ENCODE measurements around the gene COQ9.

The COQ9 gene, protein sequence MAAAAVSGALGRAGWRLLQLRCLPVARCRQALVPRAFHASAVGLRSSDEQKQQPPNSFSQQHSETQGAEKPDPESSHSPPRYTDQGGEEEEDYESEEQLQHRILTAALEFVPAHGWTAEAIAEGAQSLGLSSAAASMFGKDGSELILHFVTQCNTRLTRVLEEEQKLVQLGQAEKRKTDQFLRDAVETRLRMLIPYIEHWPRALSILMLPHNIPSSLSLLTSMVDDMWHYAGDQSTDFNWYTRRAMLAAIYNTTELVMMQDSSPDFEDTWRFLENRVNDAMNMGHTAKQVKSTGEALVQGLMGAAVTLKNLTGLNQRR

DNA sequence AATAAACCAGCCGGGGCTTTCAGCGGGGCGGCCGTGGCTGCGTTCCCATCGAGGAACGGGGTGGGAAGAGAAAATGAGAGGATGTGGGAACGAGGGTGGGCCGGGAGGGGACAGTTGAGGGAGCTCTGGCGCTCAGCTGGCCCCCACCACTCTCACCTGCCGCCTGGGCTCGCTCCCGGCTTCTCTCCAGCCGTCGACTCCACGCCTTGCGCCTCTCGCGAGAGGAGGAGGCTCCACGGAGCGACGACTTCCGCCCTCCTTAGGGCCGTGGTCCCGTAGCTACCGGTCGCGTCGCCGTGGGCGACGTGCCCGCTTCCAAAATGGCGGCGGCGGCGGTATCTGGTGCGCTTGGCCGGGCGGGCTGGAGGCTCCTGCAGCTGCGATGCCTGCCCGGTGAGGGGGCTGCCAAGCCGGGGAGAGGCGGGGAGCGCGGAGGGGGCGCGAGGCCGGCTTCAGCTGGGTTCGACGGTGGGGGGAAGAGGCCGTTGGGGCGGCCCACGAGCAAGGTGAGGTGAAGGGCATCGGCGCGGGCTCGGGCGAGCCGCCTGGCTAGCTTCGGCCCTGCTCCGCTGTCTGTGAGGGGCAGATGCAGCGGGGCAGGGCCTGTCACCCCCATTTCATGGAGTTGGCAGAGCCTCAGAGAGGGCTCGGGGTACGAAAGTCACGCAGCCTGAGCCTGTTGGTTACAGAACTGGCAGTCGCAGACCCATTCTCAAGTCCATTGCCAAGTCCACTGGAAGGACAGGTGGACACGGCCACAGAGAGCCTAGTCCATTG lies at the start of gene COQ9, which contains the start of gene CIAPIN1:
TSS of gene COQ9 (plus strand) at position 294 of the 777 bp plus-strand sequence. CDS start at position 321, 27 bp downstream.
TSS of gene CIAPIN1 (minus strand) at position 200 of the 777 bp plus-strand sequence. CDS start 6,457 bp downstream, outside the sequence.
- Histone ChIP-seq H3K9me3 (ENCODE audit: control insufficient read depth, insufficient read depth, low read depth, low read length) (no peaks in the 10 kb centered on the region), H3K4me1 (ENCODE audit: control insufficient read depth, insufficient read depth, low read length) (no peaks in the 10 kb centered on the region), H3K4me3 (ENCODE audit: low read depth, low read length) (peak within 1 kb of the TSS; percentile 95), H3K27ac (ENCODE audit: extremely low read depth, low read depth, low read length) (peak within 1 kb of the TSS; percentile 77), H3K36me3 (ENCODE audit: control insufficient read depth in 2 of 2, insufficient read depth in 1 of 2, low read length in 2 of 2) (peaks cover 15 to 20% of the 10 kb centered on the region in 2 experiments)
- CTCF ChIA-PET, result interaction anchor here (0.6 to 2.7 kb wide), 8 partner anchors 14 to 571 kb away, joined by 3 to 14 read pairs (median 4); partner anchors contain the start of gene POLR2C
- POLR2A ChIA-PET, result interaction anchor here (0.5 to 2.4 kb wide), 26 partner anchors 9 to 367 kb away, joined by 3 to 40 read pairs (median 4); partner anchors contain the start of genes ADGRG1, POLR2C, PSME3IP1 and RSPRY1
- TF ChIP-seq ZNF426 (tag by site-specific recombination; IDR thresholded peaks at IDR 0.05) (no peak), SP3 (tag by site-specific recombination; IDR thresholded peaks at IDR 0.05) (peak; percentile 83), ZNF394 (tag by site-specific recombination; IDR thresholded peaks at IDR 0.05; ENCODE audit: borderline replicate concordance) (peak; percentile 81; the same call in 1 of the 2 replicates), ZNF335 (tag by site-specific recombination; conservative IDR thresholded peaks at IDR 0.05) (peak; percentile 95), ZEB2 (tag by site-specific recombination; IDR thresholded peaks at IDR 0.05) (peak; percentile 93), ZNF10 (tag by site-specific recombination; IDR thresholded peaks at IDR 0.05) (peak; percentile 90), GLI2 (tag by site-specific recombination; IDR thresholded peaks at IDR 0.05; ENCODE audit: borderline replicate concordance, low read depth) (no peak), ZNF561 (tag by site-specific recombination; IDR thresholded peaks at IDR 0.05; ENCODE audit: borderline replicate concordance) (peak; percentile 77; the same call in 1 of the 2 replicates), KLF8 (tag by site-specific recombination; IDR thresholded peaks at IDR 0.05) (peak; percentile 79; the same call in 1 of the 2 replicates), ZNF248 (tag by site-specific recombination; IDR thresholded peaks at IDR 0.05) (no peak), ZSCAN16 (tag by site-specific recombination; IDR thresholded peaks at IDR 0.05) (peak; percentile 84), IKZF3 (tag by site-specific recombination; IDR thresholded peaks at IDR 0.05) (peak; percentile 45; the same call in 1 of the 2 replicates), ZNF660 (tag by site-specific recombination; IDR thresholded peaks at IDR 0.05) (peak; percentile 76), ZNF24 (tag by site-specific recombination; IDR thresholded peaks at IDR 0.05) (peak; percentile 63; the same call in 1 of the 2 replicates), SALL2 (tag by site-specific recombination; IDR thresholded peaks at IDR 0.05; ENCODE audit: borderline replicate concordance) (no peak), OSR2 (tag by site-specific recombination; IDR thresholded peaks at IDR 0.05) (peak; percentile 57), SP2 (tag by site-specific recombination; IDR thresholded peaks at IDR 0.05) (peak; percentile 78), KLF16 (tag by site-specific recombination; IDR thresholded peaks at IDR 0.05) (peak; percentile 78)
- TF ChIP-seq, protein P1, sequence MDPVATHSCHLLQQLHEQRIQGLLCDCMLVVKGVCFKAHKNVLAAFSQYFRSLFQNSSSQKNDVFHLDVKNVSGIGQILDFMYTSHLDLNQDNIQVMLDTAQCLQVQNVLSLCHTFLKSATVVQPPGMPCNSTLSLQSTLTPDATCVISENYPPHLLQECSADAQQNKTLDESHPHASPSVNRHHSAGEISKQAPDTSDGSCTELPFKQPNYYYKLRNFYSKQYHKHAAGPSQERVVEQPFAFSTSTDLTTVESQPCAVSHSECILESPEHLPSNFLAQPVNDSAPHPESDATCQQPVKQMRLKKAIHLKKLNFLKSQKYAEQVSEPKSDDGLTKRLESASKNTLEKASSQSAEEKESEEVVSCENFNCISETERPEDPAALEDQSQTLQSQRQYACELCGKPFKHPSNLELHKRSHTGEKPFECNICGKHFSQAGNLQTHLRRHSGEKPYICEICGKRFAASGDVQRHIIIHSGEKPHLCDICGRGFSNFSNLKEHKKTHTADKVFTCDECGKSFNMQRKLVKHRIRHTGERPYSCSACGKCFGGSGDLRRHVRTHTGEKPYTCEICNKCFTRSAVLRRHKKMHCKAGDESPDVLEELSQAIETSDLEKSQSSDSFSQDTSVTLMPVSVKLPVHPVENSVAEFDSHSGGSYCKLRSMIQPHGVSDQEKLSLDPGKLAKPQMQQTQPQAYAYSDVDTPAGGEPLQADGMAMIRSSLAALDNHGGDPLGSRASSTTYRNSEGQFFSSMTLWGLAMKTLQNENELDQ (tag by site-specific recombination; IDR thresholded peaks at IDR 0.05; ENCODE audit: low read depth), result no peak
- TF ChIP-seq, protein P2, sequence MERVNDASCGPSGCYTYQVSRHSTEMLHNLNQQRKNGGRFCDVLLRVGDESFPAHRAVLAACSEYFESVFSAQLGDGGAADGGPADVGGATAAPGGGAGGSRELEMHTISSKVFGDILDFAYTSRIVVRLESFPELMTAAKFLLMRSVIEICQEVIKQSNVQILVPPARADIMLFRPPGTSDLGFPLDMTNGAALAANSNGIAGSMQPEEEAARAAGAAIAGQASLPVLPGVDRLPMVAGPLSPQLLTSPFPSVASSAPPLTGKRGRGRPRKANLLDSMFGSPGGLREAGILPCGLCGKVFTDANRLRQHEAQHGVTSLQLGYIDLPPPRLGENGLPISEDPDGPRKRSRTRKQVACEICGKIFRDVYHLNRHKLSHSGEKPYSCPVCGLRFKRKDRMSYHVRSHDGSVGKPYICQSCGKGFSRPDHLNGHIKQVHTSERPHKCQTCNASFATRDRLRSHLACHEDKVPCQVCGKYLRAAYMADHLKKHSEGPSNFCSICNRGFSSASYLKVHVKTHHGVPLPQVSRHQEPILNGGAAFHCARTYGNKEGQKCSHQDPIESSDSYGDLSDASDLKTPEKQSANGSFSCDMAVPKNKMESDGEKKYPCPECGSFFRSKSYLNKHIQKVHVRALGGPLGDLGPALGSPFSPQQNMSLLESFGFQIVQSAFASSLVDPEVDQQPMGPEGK (tag by site-specific recombination; IDR thresholded peaks at IDR 0.05), result peak; percentile 59
- TF ChIP-seq, protein P3, sequence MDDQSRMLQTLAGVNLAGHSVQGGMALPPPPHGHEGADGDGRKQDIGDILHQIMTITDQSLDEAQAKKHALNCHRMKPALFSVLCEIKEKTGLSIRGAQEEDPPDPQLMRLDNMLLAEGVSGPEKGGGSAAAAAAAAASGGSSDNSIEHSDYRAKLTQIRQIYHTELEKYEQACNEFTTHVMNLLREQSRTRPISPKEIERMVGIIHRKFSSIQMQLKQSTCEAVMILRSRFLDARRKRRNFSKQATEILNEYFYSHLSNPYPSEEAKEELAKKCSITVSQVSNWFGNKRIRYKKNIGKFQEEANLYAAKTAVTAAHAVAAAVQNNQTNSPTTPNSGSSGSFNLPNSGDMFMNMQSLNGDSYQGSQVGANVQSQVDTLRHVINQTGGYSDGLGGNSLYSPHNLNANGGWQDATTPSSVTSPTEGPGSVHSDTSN (CRISPR knock-in tag; IDR thresholded peaks at IDR 0.05), result peak; percentile 65; the same call in 1 of the 2 replicates
- TF ChIP-seq, protein P4, sequence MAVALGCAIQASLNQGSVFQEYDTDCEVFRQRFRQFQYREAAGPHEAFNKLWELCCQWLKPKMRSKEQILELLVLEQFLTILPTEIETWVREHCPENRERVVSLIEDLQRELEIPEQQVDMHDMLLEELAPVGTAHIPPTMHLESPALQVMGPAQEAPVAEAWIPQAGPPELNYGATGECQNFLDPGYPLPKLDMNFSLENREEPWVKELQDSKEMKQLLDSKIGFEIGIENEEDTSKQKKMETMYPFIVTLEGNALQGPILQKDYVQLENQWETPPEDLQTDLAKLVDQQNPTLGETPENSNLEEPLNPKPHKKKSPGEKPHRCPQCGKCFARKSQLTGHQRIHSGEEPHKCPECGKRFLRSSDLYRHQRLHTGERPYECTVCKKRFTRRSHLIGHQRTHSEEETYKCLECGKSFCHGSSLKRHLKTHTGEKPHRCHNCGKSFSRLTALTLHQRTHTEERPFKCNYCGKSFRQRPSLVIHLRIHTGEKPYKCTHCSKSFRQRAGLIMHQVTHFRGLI (tag by site-specific recombination; IDR thresholded peaks at IDR 0.05), result peak; percentile 58; the same call in 1 of the 2 replicates
- TF ChIP-seq, protein P5, sequence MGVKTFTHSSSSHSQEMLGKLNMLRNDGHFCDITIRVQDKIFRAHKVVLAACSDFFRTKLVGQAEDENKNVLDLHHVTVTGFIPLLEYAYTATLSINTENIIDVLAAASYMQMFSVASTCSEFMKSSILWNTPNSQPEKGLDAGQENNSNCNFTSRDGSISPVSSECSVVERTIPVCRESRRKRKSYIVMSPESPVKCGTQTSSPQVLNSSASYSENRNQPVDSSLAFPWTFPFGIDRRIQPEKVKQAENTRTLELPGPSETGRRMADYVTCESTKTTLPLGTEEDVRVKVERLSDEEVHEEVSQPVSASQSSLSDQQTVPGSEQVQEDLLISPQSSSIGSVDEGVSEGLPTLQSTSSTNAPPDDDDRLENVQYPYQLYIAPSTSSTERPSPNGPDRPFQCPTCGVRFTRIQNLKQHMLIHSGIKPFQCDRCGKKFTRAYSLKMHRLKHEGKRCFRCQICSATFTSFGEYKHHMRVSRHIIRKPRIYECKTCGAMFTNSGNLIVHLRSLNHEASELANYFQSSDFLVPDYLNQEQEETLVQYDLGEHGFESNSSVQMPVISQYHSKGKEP (tag by site-specific recombination; IDR thresholded peaks at IDR 0.05), result no peak
- TF ChIP-seq, protein P6, sequence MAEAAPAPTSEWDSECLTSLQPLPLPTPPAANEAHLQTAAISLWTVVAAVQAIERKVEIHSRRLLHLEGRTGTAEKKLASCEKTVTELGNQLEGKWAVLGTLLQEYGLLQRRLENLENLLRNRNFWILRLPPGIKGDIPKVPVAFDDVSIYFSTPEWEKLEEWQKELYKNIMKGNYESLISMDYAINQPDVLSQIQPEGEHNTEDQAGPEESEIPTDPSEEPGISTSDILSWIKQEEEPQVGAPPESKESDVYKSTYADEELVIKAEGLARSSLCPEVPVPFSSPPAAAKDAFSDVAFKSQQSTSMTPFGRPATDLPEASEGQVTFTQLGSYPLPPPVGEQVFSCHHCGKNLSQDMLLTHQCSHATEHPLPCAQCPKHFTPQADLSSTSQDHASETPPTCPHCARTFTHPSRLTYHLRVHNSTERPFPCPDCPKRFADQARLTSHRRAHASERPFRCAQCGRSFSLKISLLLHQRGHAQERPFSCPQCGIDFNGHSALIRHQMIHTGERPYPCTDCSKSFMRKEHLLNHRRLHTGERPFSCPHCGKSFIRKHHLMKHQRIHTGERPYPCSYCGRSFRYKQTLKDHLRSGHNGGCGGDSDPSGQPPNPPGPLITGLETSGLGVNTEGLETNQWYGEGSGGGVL (tag by site-specific recombination; IDR thresholded peaks at IDR 0.05), result peak; percentile 85
